KMS-11 (cell line): ENCODE data around the gene ADORA1.

Experiments
- H2AFZ ChIP-seq: fragments of 200-600 bp; sonication (generic); 2 replicates; pipeline ENCODE4 v1.6.1; 2016; ENCODE audit warnings: antibody characterized with exemption, mixed run types, low read depth
- H3K27ac ChIP-seq: fragments of 200-600 bp; sonication (generic); 2 replicates; pipeline ENCODE4 v1.6.1; 2016; ENCODE audit warnings: mild to moderate bottlenecking, mixed run types
- H3K27me3 ChIP-seq: fragments of 200-600 bp; sonication (generic); 2 replicates; pipeline ENCODE4 v1.6.1; 2017; ENCODE audit warnings: mild to moderate bottlenecking, low read depth, mixed run types, moderate library complexity; ENCODE audit not compliant: insufficient read depth
- H3K36me3 ChIP-seq: fragments of 200-600 bp; sonication (generic); 2 replicates; pipeline ENCODE4 v1.6.1; 2017; ENCODE audit warnings: mild to moderate bottlenecking, mixed run types; ENCODE audit not compliant: insufficient read depth
- H3K4me1 ChIP-seq: fragments of 200-600 bp; sonication (generic); 2 replicates; pipeline ENCODE4 v1.6.1; 2016; ENCODE audit warnings: mild to moderate bottlenecking, low read depth, mixed run types; ENCODE audit not compliant: poor library complexity, severe bottlenecking
- H3K4me2 ChIP-seq: fragments of 200-600 bp; sonication (generic); 2 replicates; pipeline ENCODE4 v1.7.0; 2016; ENCODE audit warnings: mild to moderate bottlenecking, mixed run types
- H3K4me3 ChIP-seq: fragments of 200-600 bp; sonication (generic); IDR thresholded peaks from 2 replicates; pipeline ENCODE4 v1.6.1; 2017; ENCODE audit warnings: low read depth, low read length, mixed read lengths; ENCODE audit not compliant: insufficient read depth
- H3K79me2 ChIP-seq: fragments of 200-600 bp; sonication (generic); 2 replicates; pipeline ENCODE4 v1.6.1; 2016; ENCODE audit warnings: low read depth, mixed run types; ENCODE audit not compliant: insufficient read depth
- H3K9ac ChIP-seq: fragments of 200-600 bp; sonication (generic); 2 replicates; pipeline ENCODE4 v1.6.1; 2016; ENCODE audit warnings: mild to moderate bottlenecking, mixed run types
- H4K20me1 ChIP-seq: fragments of 200-600 bp; sonication (generic); 2 replicates; pipeline ENCODE4 v1.6.1; 2016; ENCODE audit warnings: mild to moderate bottlenecking, mixed run types; ENCODE audit not compliant: insufficient read depth
- CTCF ChIP-seq: fragments of 200-600 bp; sonication (generic); conservative IDR thresholded peaks from 2 replicates; pipeline ENCODE4 v1.6.1; 2017; ENCODE audit warnings: low read depth, mild to moderate bottlenecking, antibody characterized with exemption, low read length, moderate library complexity, mixed read lengths

ADORA1 gene

GRCh38 chr1:203143641-203144040, 16.1 kb downstream of the ADORA1 start:
- no peak overlapping the region for H3K4me2 ChIP-seq
- H3K4me3 ChIP-seq = no peak overlapping the region
- no peak overlapping the region for H2AFZ ChIP-seq
- H3K27ac ChIP-seq = no peak overlapping the region
- no peaks in the 10 kb centered on the region; the same call in 1 of the 2 replicates for H3K27me3 ChIP-seq
- no peaks in the 10 kb centered on the region for H3K79me2 ChIP-seq
- no peaks in the 10 kb centered on the region for H3K4me1 ChIP-seq
- no peaks in the 10 kb centered on the region for H4K20me1 ChIP-seq
- H3K9ac ChIP-seq = no peak overlapping the region
- H3K36me3 ChIP-seq = no peaks in the 10 kb centered on the region
- TF ChIP-seq CTCF = no peak

DNA sequence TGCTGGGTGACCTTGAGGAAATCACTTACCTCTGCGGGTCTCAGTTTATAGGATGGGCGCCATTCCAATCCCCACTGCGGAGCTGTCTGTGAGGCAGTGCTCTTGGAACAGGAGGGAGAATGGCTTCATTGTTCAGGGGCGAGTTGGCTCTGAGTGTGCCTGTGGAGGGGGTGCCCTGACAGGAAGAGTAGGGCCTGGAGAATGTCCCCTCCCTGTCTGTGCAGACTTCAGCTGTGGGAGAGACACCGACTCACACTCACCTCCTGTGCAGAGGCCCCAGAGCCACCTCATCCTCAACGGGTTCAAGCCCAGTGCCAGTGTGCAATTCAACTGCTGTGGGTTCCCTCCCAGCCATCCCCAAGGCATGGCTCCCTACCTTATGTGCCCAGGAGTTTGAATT, 17.1 kb downstream of the ADORA1 start:
- Histone ChIP-seq H3K79me2 (no peaks in the 10 kb centered on the region), H2AFZ (no peak overlapping the region), H3K4me2 (no peak overlapping the region), H3K4me3 (no peak overlapping the region), H3K27ac (no peak overlapping the region), H3K9ac (no peak overlapping the region), H3K27me3 (no peaks in the 10 kb centered on the region; the same call in 1 of the 2 replicates), H3K4me1 (no peaks in the 10 kb centered on the region), H3K36me3 (no peaks in the 10 kb centered on the region), H4K20me1 (no peaks in the 10 kb centered on the region)
- no peak for TF ChIP-seq CTCF

- Histone ChIP-seq H3K4me3 (no peak overlapping the region), H3K4me1 (no peaks in the 10 kb centered on the region), H3K36me3 (no peaks in the 10 kb centered on the region), H2AFZ (no peak overlapping the region), H3K27ac (no peak overlapping the region), H3K4me2 (no peak overlapping the region), H3K9ac (no peak overlapping the region), H3K27me3 (no peaks in the 10 kb centered on the region; the same call in 1 of the 2 replicates), H4K20me1 (no peaks in the 10 kb centered on the region), H3K79me2 (no peaks in the 10 kb centered on the region)
- no peak for TF ChIP-seq CTCF
These were observed 18.0 kb downstream of the ADORA1 start for GRCh38 chr1:203145321-203146041.

DNA sequence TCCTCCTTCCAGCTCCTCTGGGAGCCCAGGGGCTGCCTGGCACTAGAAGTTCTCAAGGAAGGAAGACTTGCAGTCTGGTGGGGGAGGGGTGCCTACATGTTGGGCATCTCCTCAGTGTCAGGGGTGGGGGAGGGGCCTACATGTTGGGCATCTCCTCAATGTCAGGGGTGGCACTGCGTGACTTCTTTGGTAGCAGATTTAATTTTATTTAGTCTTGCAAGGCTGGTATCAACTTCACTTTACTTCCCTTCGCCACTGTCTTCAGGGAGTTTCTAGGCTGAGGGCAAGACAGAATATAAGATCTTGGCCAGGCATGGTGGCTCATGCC, 18.5 kb downstream of the ADORA1 start:
- Histone ChIP-seq H3K36me3 (no peaks in the 10 kb centered on the region), H3K4me1 (no peaks in the 10 kb centered on the region), H3K79me2 (no peaks in the 10 kb centered on the region), H4K20me1 (no peaks in the 10 kb centered on the region), H3K27me3 (no peaks in the 10 kb centered on the region; the same call in 1 of the 2 replicates), H2AFZ (no peak overlapping the region), H3K4me2 (no peak overlapping the region), H3K9ac (no peak overlapping the region), H3K4me3 (no peak overlapping the region), H3K27ac (no peak overlapping the region)
- TF ChIP-seq CTCF = no peak
